T-helper 22 cell (primary cell): ENCODE data around the gene KIAA1217.
"Not testable (repeated sequence)": the region's sequence is repeated elsewhere in the genome, so short reads cannot be mapped to it uniquely, and the experiment has no call there.

Experiments used
- DNase-seq: peaks from one replicate; pipeline ENCODE4 v3.0.0-alpha.2; 2020; ENCODE audit warnings: low read depth

Gene KIAA1217

GRCh38 chr10:24340446-24340845, 131.5 kb downstream of the KIAA1217 start:
- DNase-seq, result no peak

- DNase-seq, result no peak
These were observed 131.9 kb downstream of the KIAA1217 start for GRCh38 chr10:24340883-24341282.

GRCh38 chr10:24341371-24341770, 132.4 kb downstream of the KIAA1217 start:
- DNase-seq, result no peak

- DNase-seq, result no peak
These were observed 133.0 kb downstream of the KIAA1217 start for GRCh38 chr10:24341897-24342296.

- DNase-seq, result no peak
These were observed 134.7 kb downstream of the KIAA1217 start for GRCh38 chr10:24343686-24344085.

GRCh38 chr10:24344279-24344678, 135.3 kb downstream of the KIAA1217 start:
- DNase-seq, result no peak

GRCh38 chr10:24344695-24345463, 135.9 kb downstream of the KIAA1217 start:
- no peak for DNase-seq

- DNase-seq, result no peak
These were observed 138.1 kb downstream of the KIAA1217 start for GRCh38 chr10:24346877-24347519.

- DNase-seq, result no peak
These were observed 140.6 kb downstream of the KIAA1217 start for GRCh38 chr10:24349379-24350001.

GRCh38 chr10:24350070-24350921, 141.4 kb downstream of the KIAA1217 start:
- DNase-seq, result no peak

- not testable (repeated sequence) for DNase-seq
These were observed 141.9 kb downstream of the KIAA1217 start for GRCh38 chr10:24350922-24351225.

- DNase-seq, result no peak
These were observed 143.0 kb downstream of the KIAA1217 start for GRCh38 chr10:24351961-24352360.

- DNase-seq, result no peak
These were observed 143.5 kb downstream of the KIAA1217 start for GRCh38 chr10:24352399-24352798.

GRCh38 chr10:24353319-24353718, 144.4 kb downstream of the KIAA1217 start:
- DNase-seq, result no peak

GRCh38 chr10:24355056-24355688, 146.2 kb downstream of the KIAA1217 start:
- DNase-seq, result no peak

GRCh38 chr10:24357344-24358004, 148.5 kb downstream of the KIAA1217 start:
- no peak for DNase-seq

- no peak for DNase-seq
These were observed 149.1 kb downstream of the KIAA1217 start for GRCh38 chr10:24358022-24358421.

GRCh38 chr10:24360282-24361127, 151.6 kb downstream of the KIAA1217 start:
- no peak for DNase-seq

GRCh38 chr10:24363070-24363469, 154.1 kb downstream of the KIAA1217 start:
- DNase-seq, result no peak

GRCh38 chr10:24367688-24368087, 158.8 kb downstream of the KIAA1217 start:
- no peak for DNase-seq
